Activated T-helper 17 cell treated with anti-CD3 and anti-CD28 coated beads, Interleukin-2, amount 50 U/mL, for 72 hours (primary cell): ENCODE results near the gene SYT9. TPM values are rescaled to one million over a fixed set of nuclear protein-coding genes. Genes with fewer than 3 reads are reported as not detected.
"Not testable (repeated sequence)": the region's sequence is repeated elsewhere in the genome, so short reads cannot be mapped to it uniquely, and the experiment has no call there.

Experiments used
- ATAC-seq: fragments of 150-1000 bp; cut with Tn5 transposase; replicated peaks from 2 replicates; pipeline ENCODE4 v1.10.0; 2021; ENCODE audit warnings: mild to moderate bottlenecking, moderate library complexity
- H3K27ac Mint-ChIP-seq: one replicate; pipeline ENCODE4 v1.8.0; 2022; ENCODE audit warnings: mixed read lengths
- H3K27me3 Mint-ChIP-seq: one replicate; pipeline ENCODE4 v1.8.0; 2022; ENCODE audit warnings: mixed read lengths
- H3K36me3 Mint-ChIP-seq: one replicate; pipeline ENCODE4 v1.8.0; 2022; ENCODE audit warnings: low read depth, mild to moderate bottlenecking, mixed read lengths
- H3K4me1 Mint-ChIP-seq: one replicate; pipeline ENCODE4 v1.8.0; 2022; ENCODE audit warnings: mixed read lengths
- H3K4me3 Mint-ChIP-seq: one replicate; pipeline ENCODE4 v1.8.0; 2022; ENCODE audit warnings: mild to moderate bottlenecking, mixed read lengths
- H3K9me3 Mint-ChIP-seq: one replicate; pipeline ENCODE4 v1.8.0; 2022; ENCODE audit warnings: mixed read lengths
- total RNA-seq, 2 donors: library from RNA; stranded (reverse); gene quantifications; one replicate each; pipeline ENCODE4 v1.2.3, GENCODE V29; 2022

Gene SYT9
- total RNA-seq, 2 donors from 2014 or later, result not detected

- no peaks in the 10 kb centered on the region for H3K36me3 Mint-ChIP-seq
- no peaks in the 10 kb centered on the region for H3K9me3 Mint-ChIP-seq
- no peaks in the 10 kb centered on the region for H3K27me3 Mint-ChIP-seq
- peak overlapping the region; percentile 85 for H3K4me3 Mint-ChIP-seq
- peaks cover 28% of the 10 kb centered on the region for H3K4me1 Mint-ChIP-seq
- peak overlapping the region; percentile 60 for H3K27ac Mint-ChIP-seq
- ATAC-seq, result peak; percentile 31
Observed at GRCh38 chr11:7514099-7514591, 262.4 kb downstream of the SYT9 start.

GRCh38 chr11:7515447-7515886, 263.8 kb downstream of the SYT9 start:
- no peak for ATAC-seq
- Mint-ChIP-seq H3K27ac (no peak overlapping the region), H3K9me3 (no peaks in the 10 kb centered on the region)

GRCh38 chr11:7516475-7516874, 264.8 kb downstream of the SYT9 start:
- Mint-ChIP-seq H3K4me3 (peak overlapping the region; percentile 85), H3K9me3 (no peaks in the 10 kb centered on the region), H3K36me3 (no peaks in the 10 kb centered on the region), H3K27me3 (no peaks in the 10 kb centered on the region), H3K4me1 (peaks cover 29% of the 10 kb centered on the region), H3K27ac (peak overlapping the region; percentile 63)
- ATAC-seq, result no peak

More at GRCh38 chr11:7515447-7515886, 263.8 kb downstream of the SYT9 start:
- no peaks in the 10 kb centered on the region for H3K27me3 Mint-ChIP-seq
- peak overlapping the region; percentile 85 for H3K4me3 Mint-ChIP-seq
- H3K36me3 Mint-ChIP-seq, result no peaks in the 10 kb centered on the region
- peaks cover 29% of the 10 kb centered on the region for H3K4me1 Mint-ChIP-seq

GRCh38 chr11:7517743-7518142, 266.0 kb downstream of the SYT9 start:
- not testable (repeated sequence) for H3K27ac Mint-ChIP-seq, H3K36me3 Mint-ChIP-seq, H3K27me3 Mint-ChIP-seq, H3K4me3 Mint-ChIP-seq, H3K9me3 Mint-ChIP-seq, ATAC-seq
- H3K4me1 Mint-ChIP-seq, result peaks cover 29% of the 10 kb centered on the region

Other genes with a start within 250 kb of the SYT9 start
- not detected for gene ZNF214, start 231.6 kb upstream of the SYT9 start, total RNA-seq
- gene NLRP14, start 231.4 kb upstream of the SYT9 start, total RNA-seq, result under 1 TPM in 1 of 2 donors, not detected in 1; 0.08 TPM
- gene RBMXL2, start 162.9 kb upstream of the SYT9 start, total RNA-seq, result not detected
- gene OLFML1, start 233.6 kb downstream of the SYT9 start, total RNA-seq, result not detected